Caco-2 (cell line): ENCODE results near the gene STAC3. TPM values are rescaled to one million over a fixed set of nuclear protein-coding genes. Genes with fewer than 3 reads are reported as not detected.

ENCODE experiments used
- BruUV-seq: library from RNA; stranded (reverse); fragments of 400-500 nt; replicated peaks from 2 replicates; lab custom pipeline; 2021; lab: Mats Ljungman, UMichigan
- CTCF ChIA-PET: fragments of 300-600 bp; sonication (Branson Sonifier 250); formaldehyde crosslinking; loops from one replicate; lab custom pipeline; 2022; ENCODE audit warnings: antibody characterized with exemption; lab: Charles Lee
- POLR2A ChIA-PET: fragments of 300-600 bp; sonication (Branson Sonifier 250); formaldehyde crosslinking; loops from one replicate; lab custom pipeline; 2022; ENCODE audit warnings: antibody characterized with exemption; lab: Charles Lee
- DNase-seq, 2 experiments: peaks; one replicate each; pipeline versions ENCODE4 v3.0.0 to v3.0.0-alpha.2; 2020 to 2022
- H3K27me3 ChIP-seq: replicated peaks from 2 replicates; pipeline ENCODE4 v1.6.0; 2011; ENCODE audit warnings: low read length; ENCODE audit not compliant: control insufficient read depth, insufficient read depth
- H3K36me3 ChIP-seq: 2 replicates; pipeline ENCODE4 v1.5.1; 2011; ENCODE audit warnings: low read length; ENCODE audit not compliant: control insufficient read depth, insufficient read depth
- H3K4me1 ChIP-seq: fragments of 250-450 bp; sonication (Bioruptor Pico); 2 replicates; pipeline ENCODE4 v1.5.1; 2020; ENCODE audit warnings: mild to moderate bottlenecking
- H3K4me3 ChIP-seq: 2 replicates; pipeline ENCODE4 v1.5.1; 2011; ENCODE audit warnings: low read depth, mild to moderate bottlenecking, control low read depth, low read length
- H3K9me3 ChIP-seq: fragments of 250-450 bp; sonication (Bioruptor Pico); 2 replicates; pipeline ENCODE4 v1.5.1; 2020; ENCODE audit warnings: mild to moderate bottlenecking, moderate library complexity
- H3K27ac Mint-ChIP-seq: one replicate; pipeline ENCODE4 v1.8.0; 2022; ENCODE audit warnings: mixed read lengths; ENCODE audit not compliant: unreplicated experiment
- H3K27me3 Mint-ChIP-seq: one replicate; pipeline ENCODE4 v1.8.0; 2022; ENCODE audit warnings: mixed read lengths; ENCODE audit not compliant: insufficient read depth, unreplicated experiment
- H3K36me3 Mint-ChIP-seq: one replicate; pipeline ENCODE4 v1.8.0; 2022; ENCODE audit warnings: mild to moderate bottlenecking, mixed read lengths; ENCODE audit not compliant: insufficient read depth, unreplicated experiment
- H3K4me1 Mint-ChIP-seq: one replicate; pipeline ENCODE4 v1.8.0; 2022; ENCODE audit warnings: low read depth, mixed read lengths; ENCODE audit not compliant: unreplicated experiment
- H3K4me3 Mint-ChIP-seq: one replicate; pipeline ENCODE4 v1.8.0; 2022; ENCODE audit warnings: mild to moderate bottlenecking, moderate library complexity, mixed read lengths; ENCODE audit not compliant: unreplicated experiment
- H3K9me3 Mint-ChIP-seq: one replicate; pipeline ENCODE4 v1.8.0; 2022; ENCODE audit warnings: mixed read lengths; ENCODE audit not compliant: unreplicated experiment
- CTCF ChIP-seq, 2 experiments: fragments of 200-600 bp in 1 of 2; IDR thresholded peaks; 1 replicate in 1 of 2; 2 replicates in 1 of 2; pipeline versions ENCODE4 v1.5.1 to v1.8.0; 2011 to 2022; ENCODE audit warnings: antibody characterized with exemption in 1 of 2, control low read depth in 1 of 2, inconsistent platforms in 1 of 2, low read depth in 1 of 2, low read length in 1 of 2, mild to moderate bottlenecking in 1 of 2, moderate library complexity in 1 of 2; ENCODE audit not compliant: insufficient read depth in 1 of 2, severe bottlenecking in 1 of 2, unreplicated experiment in 1 of 2
- intact Hi-C: fragments of 100-400 bp; cut with micrococcal nuclease; formaldehyde crosslinking; loops from one replicate; pipeline ENCODE4 v1.10.0; 2022; ENCODE audit not compliant: unreplicated experiment
- total RNA-seq: library from RNA; stranded (reverse); gene quantifications from 2 replicates; pipeline ENCODE4 v1.2.3, GENCODE V29; 2022

The STAC3 gene
- total RNA-seq, 1 experiment from 2014 or later: 0.70 TPM

GRCh38 chr12:57266681-57267080 lies 15.7 kb upstream of the STAC3 start:
- intact Hi-C loops: no loop called here

GRCh38 chr12:57263096-57263495 lies 12.1 kb upstream of the STAC3 start:
- BruUV-seq: no TSS peak
- ChIA-PET CTCF (interaction anchor here (1.0 kb wide), 1 partner anchor 8 kb away, joined by 3 read pairs; no protein-coding TSS in a partner anchor), POLR2A (no interaction called here)
- DNase-seq: no peak
- intact Hi-C loops: loop anchor here (1.0 kb wide), 2 partner anchors 14 to 190 kb away; no protein-coding TSS in a partner anchor
- H3K36me3 Mint-ChIP-seq: no peaks in the 10 kb centered on the region
- H3K36me3 ChIP-seq: no peaks in the 10 kb centered on the region; the same call in 1 of the 2 replicates
- H3K4me1 Mint-ChIP-seq: no peaks in the 10 kb centered on the region
- H3K9me3 ChIP-seq: no peaks in the 10 kb centered on the region
- no peak overlapping the region for H3K4me3 Mint-ChIP-seq
- no peaks in the 10 kb centered on the region for H3K27me3 ChIP-seq
- H3K27ac Mint-ChIP-seq: no peak overlapping the region
- H3K4me1 ChIP-seq: no peaks in the 10 kb centered on the region
- no peak for TF ChIP-seq CTCF (IDR thresholded peaks at IDR 0.05; ENCODE audit: insufficient read depth in 1 of 2, low read depth in 1 of 2, low read length in 1 of 2, severe bottlenecking in 1 of 2, unreplicated experiment in 1 of 2)
- no peaks in the 10 kb centered on the region for H3K9me3 Mint-ChIP-seq
- H3K4me3 ChIP-seq: no peak overlapping the region
- no peaks in the 10 kb centered on the region for H3K27me3 Mint-ChIP-seq

More at GRCh38 chr12:57266681-57267080, 15.7 kb upstream of the STAC3 start:
- Mint-ChIP-seq H3K27me3 (no peaks in the 10 kb centered on the region), H3K4me3 (no peak overlapping the region), H3K9me3 (no peaks in the 10 kb centered on the region), H3K36me3 (no peaks in the 10 kb centered on the region), H3K4me1 (no peaks in the 10 kb centered on the region), H3K27ac (no peak overlapping the region)
- no peak for TF ChIP-seq CTCF (IDR thresholded peaks at IDR 0.05; ENCODE audit: insufficient read depth in 1 of 2, low read depth in 1 of 2, low read length in 1 of 2, severe bottlenecking in 1 of 2, unreplicated experiment in 1 of 2)
- Histone ChIP-seq H3K4me3 (no peak overlapping the region), H3K36me3 (no peaks in the 10 kb centered on the region), H3K4me1 (no peaks in the 10 kb centered on the region), H3K9me3 (no peaks in the 10 kb centered on the region), H3K27me3 (no peaks in the 10 kb centered on the region)
- ChIA-PET CTCF (interaction anchor here (1.6 kb wide), 1 partner anchor 24 kb away, joined by 11 read pairs; no protein-coding TSS in a partner anchor), POLR2A (no interaction called here)
- DNase-seq: no peak
- no TSS peak for BruUV-seq

GRCh38 chr12:57262126-57262822 lies 11.3 kb upstream of the STAC3 start:
- intact Hi-C loops: no loop called here
- no peaks in the 10 kb centered on the region for H3K4me1 Mint-ChIP-seq
- no peaks in the 10 kb centered on the region for H3K9me3 Mint-ChIP-seq
- no peak for DNase-seq
- POLR2A ChIA-PET: interaction anchor here (0.9 kb wide), 1 partner anchor 33 kb away, joined by 6 read pairs; the partner anchor contains the start of gene SHMT2
- H3K27me3 ChIP-seq: no peaks in the 10 kb centered on the region
- H3K27ac Mint-ChIP-seq: no peak overlapping the region
- no peaks in the 10 kb centered on the region for H3K36me3 Mint-ChIP-seq
- no peak overlapping the region for H3K4me3 ChIP-seq
- BruUV-seq: no TSS peak
- CTCF ChIA-PET: interaction anchor here (1.0 kb wide), 1 partner anchor 9 kb away, joined by 3 read pairs; no protein-coding TSS in a partner anchor
- no peak for TF ChIP-seq CTCF (IDR thresholded peaks at IDR 0.05; ENCODE audit: insufficient read depth in 1 of 2, low read depth in 1 of 2, low read length in 1 of 2, severe bottlenecking in 1 of 2, unreplicated experiment in 1 of 2)
- H3K36me3 ChIP-seq: no peaks in the 10 kb centered on the region; the same call in 1 of the 2 replicates
- H3K4me3 Mint-ChIP-seq: no peak overlapping the region
- no peaks in the 10 kb centered on the region for H3K27me3 Mint-ChIP-seq
- no peaks in the 10 kb centered on the region for H3K4me1 ChIP-seq
- no peaks in the 10 kb centered on the region for H3K9me3 ChIP-seq
